ENCODE measurements around the gene CCL1. TPM values are rescaled to one million over a fixed set of nuclear protein-coding genes. Genes with fewer than 3 reads are reported as not detected.

The CCL1 gene
- total RNA-seq, 1 donor from 2014 or later = not detected

GRCh38 chr17:34311291-34311690 is 51.7 kb downstream of the CCL1 start:
- Mint-ChIP-seq H3K27me3 (peaks cover 18% of the 10 kb centered on the region), H3K9me3 (no peaks in the 10 kb centered on the region), H3K27ac (no peak overlapping the region), H3K4me1 (ENCODE audit: unreplicated experiment) (peaks cover 6% of the 10 kb centered on the region), H3K36me3 (no peaks in the 10 kb centered on the region), H3K4me3 (no peak overlapping the region)
- TF ChIP-seq CTCF (conservative IDR thresholded peaks at IDR 0.05) = no peak
- DNase-seq (ENCODE audit: extremely low spot score, unreplicated experiment) = no peak

Other genes with a start within 250 kb of the CCL1 start
- 3.4 and 20.0 TPM in 2 replicates for gene CCL2, start 107.9 kb downstream of the CCL1 start, total RNA-seq (ENCODE audit: low replicate concordance)
- not detected in 2 replicates for gene CCL7, start 93.0 kb downstream of the CCL1 start, total RNA-seq (ENCODE audit: low replicate concordance)
- gene CCL11, start 77.5 kb downstream of the CCL1 start, total RNA-seq (ENCODE audit: low replicate concordance) = not detected in 2 replicates
- not detected in 2 replicates for gene CCL8, start 43.8 kb downstream of the CCL1 start, total RNA-seq (ENCODE audit: low replicate concordance)
- gene CCL13, start 6.8 kb downstream of the CCL1 start, total RNA-seq (ENCODE audit: low replicate concordance) = not detected in 2 replicates
- 0.92 and 1.2 TPM in 2 replicates for gene TMEM132E, start 216.3 kb upstream of the CCL1 start, total RNA-seq (ENCODE audit: low replicate concordance)